GM21526 (cell line): Measurements from ENCODE around the gene HOXC9.

Experiments
- ATAC-seq: cut with Tn5 transposase; IDR thresholded peaks from one replicate; pipeline ENCODE4 v1.9.1; 2021; ENCODE audit warnings: moderate library complexity; ENCODE audit not compliant: unreplicated experiment, low FRiP score

Gene HOXC9

DNA sequence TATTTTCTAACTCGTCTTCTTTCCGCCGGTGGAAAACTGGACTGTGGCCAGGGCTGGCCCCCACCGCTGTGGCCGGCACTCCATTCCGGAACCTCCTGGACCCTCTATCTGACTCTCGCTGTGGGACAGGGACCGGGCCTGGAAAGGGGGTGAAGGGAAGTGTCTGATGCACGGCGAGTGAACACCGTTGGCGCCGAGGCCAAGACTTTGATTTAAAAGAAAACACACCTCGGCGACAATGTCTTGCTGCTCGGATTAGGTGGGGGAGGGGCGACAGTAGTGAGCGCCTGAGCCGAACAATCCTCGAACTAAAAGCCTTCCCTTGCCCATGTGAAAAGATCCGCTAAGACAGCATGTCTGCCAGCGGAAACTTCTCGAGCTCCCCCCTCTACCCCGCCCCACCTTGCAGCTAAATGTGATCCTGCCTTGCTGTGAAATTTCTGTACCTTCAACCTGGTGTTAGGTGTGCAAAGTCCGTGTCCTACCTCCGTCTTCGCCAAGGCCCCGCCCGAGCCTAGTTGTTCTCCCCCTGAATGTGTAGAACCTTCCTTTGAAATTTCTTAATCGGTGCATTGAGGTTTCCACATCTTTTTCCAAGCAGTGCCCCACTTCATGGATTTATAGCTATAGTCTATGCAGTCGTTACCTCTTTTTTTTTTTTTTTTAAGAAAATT is 24.3 kb upstream of the HOXC9 start:
- no peak for ATAC-seq

DNA sequence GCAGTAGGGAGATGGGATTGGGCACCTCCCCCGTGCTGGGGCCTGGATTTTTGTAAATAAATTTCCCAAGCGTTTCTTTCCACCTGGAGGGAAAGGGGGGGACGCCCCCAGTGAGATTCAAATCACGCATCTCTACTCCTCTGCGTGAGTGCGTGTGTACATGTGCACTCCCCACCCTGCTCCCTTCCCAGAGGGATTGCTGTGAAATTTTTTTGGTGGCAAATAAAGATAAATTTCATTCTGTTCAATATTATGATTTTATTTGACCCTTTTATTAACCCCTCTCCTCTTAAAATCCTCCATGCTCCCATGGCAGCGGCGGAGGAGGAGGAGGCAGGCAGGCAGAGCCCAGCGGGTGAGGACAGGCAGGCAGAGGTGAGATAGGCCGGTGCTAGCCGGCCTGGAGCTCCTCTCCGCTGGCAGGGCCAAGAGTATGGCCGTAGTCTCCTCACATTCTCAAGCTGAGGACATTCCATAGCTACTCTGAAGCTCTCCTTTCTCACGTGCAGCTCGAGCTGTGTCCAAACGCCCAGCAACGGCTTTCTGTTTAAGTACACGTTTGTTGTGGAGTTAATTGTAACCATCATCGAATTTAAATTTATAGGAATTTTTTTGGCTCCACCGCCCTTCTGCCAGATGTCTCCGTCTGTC is 23.7 kb upstream of the HOXC9 start:
- ATAC-seq: no peak

DNA sequence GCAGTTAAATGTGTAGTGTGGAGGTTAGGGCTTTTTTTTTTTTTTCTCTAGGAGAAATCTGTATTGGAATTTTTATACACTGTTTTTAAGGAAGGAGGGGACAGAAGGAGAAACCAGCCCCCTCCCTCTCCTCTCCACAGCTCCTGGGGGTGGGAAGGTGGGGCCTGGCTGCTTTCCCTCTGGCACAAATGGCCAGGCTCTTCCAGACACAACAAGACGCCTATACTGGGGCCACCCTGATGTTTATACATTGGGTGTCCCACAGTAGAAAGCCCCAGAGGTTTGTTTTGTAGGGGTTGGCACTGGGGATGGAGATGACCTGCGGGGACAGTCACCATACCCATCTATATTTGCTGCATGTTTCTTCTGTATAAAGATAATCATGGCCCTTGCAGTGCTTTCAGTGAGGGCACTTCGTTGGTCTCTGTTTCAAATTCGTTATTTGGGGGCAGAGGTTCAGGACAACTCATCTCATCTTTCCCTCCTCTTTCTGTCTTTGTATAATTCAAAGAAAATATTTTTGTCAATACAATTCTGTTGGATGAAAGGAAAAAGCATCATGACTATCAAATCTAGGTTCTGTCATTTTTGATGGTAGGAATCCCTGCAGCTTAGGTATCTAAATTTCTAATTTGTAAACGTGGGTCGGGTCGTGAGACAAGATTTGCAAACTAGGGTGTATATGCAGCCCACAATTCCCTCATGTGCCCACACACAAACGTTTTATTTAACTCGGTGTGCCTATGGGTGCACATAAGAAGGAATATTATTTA is 23.0 kb upstream of the HOXC9 start:
- ATAC-seq: no peak

DNA sequence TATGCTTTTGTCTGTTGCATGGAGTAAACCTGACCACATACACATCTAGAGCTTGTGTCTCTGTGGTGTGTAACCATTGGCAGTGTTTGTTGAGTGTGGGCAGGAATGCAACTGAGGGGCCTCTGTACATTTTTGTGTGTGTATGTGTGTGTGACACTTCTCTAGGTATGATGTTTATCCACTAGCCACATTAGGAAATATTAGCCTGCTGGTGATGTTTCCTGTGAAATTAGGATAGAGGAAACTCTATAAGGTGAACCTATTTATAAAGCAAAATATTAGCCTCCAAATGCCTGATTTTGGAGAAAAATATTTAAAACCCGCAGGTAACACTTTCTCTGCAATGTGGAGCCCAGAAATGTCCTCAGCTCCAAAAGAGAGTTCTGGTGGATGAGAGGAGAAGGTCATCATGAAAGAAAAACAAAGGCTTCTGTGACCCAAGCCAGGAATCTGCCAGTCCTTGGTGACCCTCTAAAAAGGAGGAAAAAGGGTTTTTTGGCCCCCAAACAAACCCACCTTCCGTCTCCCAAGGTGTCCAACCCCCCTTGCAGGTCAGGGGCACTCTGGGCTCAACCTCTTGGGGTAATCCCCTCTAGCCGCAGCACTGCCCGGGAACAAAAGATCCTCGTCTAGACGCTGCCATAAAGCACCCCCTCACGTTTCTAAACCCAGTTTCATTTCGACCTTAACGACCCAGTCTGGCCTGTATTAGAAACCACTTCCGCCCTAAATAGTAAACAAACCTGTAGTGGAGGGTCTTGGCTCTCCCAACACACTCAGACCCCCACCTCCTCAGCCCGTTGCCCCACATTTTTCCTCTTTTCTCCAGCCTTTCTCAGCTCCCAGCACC is 22.1 kb upstream of the HOXC9 start:
- no peak for ATAC-seq

- ATAC-seq: no peak
Measured at GRCh38 chr12:53978477-53979356, 21.2 kb upstream of the HOXC9 start.

DNA sequence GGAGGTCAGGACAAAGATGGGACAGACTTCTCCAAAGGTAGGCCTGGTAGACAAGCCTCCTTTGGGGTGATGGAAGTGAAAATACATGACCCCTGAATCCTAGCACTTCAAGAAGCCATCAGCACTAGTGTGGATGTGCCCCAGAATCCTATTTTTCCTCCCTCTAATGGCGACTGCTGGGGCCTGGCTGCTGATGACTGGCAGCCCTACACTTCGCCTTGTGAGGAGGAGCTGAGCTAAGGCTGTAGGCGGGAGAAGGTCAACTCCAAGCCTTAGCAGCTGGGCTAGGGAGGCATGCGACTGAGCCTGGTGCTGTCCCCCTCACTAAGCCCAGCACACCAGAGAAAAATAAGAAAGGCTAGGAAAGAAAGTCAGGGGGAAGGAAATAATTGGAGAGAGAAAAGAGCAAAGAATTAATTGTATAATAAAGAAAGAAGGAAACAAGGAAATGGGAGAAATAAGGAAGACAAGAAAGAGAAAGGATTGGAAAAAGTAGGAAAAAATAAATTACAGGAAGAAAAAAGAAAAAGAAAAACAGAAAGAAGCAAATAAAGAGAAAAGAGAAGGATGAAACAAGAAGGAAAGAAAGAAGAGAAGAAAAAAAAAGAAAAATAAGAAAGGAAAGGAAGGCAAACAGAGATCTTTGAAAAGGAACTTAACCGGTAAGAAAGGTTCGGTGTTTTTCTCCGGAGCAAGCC is 19.7 kb upstream of the HOXC9 start:
- ATAC-seq: no peak

DNA sequence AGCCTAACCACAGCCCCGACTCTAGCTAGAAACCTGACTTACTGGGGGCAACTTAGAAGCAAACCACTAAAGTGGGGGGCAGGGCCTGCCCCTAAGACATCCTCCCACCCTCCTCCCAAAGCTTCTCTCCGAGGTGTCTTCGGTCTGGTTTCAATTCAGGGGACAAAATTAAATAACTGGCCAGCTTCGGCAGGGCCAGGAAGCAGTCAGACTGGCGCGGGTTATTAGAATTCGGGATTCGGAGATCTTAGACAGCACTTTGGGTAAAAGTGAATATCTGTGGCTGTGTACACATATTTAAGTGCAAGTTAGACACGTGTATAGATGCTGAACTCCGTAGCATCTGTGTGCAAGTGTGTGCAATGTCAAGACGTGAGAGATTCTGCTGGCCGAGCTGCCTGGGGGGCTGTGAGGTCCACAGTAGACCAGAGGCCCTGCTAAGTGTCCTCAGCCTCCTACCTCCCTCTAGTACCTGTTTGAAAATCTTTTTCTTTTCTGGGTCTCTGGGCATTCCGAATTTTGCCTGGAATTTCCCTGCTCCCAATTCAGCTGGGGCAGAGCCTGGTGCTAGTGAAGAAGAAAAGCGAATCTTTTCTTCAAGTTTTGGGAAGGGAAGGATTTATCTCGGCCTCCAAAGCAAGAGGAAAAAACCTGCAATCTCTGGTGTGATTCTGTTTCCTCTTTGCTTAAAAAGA is 19.0 kb upstream of the HOXC9 start:
- ATAC-seq: no peak

DNA sequence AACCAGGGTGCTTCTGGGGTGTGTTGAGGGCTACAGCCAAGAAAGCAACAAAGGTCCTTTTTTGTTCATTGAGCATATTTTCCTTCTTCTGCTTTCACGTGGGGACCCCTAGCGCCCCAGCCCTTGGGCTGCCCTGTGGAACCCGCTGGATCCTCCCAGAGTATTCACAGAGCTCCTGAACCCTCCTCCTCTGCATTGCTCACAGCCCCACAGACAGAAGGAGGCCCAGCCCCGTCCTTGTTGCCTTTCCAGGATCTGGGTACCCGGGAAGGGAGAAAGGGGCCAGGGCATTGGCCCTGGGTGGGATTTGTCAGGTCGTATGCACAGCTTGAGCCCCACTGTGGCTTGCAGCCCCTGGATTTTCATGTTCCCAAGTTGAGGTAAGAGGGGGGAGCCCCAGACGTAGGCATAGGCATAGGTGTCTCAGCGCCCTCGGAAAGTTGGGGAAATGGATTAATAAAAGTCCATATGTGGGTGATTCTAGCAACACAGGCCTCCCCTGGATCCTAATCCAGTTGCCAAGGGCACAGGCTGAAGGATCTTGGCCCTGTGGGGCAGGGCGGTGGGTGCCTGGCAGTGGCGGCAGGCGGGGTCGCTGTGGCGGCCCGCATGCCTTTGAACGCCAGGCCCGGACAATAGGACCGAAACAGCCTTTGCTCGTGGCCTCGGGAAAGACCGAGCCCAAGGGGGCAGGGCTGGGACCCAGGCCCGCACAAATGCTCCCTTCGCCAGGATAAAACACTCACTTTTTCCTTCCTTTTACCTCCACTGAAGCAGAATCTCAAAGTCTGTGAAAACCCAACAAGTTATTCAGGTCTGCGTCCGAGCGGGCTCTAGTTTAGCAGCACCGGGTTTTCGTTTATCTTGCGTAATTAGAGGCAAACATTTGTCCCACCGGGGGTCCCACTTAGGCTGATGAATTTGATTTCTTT is 18.1 kb upstream of the HOXC9 start:
- ATAC-seq: no peak

DNA sequence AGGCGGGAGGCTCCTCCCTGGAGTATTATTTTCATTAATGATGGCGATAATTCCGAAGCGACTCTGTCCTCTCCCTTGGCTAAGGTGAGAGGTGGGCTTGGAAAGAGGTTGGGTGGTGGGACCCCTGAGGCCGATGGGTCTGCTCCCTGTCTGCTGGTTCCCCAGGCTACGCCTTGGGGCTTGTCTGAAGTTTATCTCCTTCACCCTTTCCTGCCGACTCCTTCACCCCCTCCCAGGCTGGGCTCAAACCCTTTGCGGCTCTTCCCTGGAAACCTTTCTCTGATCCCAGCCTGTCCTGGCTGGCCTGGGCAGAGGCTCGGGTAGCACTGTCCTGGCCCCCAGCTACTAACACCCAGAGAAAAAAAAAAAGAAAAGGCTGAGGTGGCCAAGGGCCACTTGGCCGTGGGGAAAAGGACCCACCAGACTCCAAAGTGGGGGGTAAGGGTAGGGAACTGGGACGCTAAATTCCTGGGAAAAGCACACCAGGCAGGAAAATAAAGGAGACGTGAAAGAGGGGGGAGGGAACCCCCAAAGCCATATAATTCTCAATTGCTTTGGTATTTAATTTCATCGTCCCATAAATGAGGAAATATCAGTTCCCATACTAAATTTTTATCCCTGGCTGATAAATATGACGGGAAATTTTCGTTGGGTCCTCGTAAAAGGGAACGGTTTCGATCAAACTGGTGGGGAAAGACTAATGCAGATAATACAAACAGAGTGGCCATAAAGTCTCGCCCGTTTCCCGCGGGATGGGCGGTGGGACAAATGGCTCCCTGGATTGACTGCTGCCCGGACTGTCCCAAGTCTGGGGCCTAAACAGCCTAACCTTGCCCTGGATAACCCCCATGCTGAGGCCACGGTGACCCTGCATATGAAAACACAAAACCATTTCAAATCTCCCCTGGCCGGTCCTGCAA is 17.1 kb upstream of the HOXC9 start:
- no peak for ATAC-seq

DNA sequence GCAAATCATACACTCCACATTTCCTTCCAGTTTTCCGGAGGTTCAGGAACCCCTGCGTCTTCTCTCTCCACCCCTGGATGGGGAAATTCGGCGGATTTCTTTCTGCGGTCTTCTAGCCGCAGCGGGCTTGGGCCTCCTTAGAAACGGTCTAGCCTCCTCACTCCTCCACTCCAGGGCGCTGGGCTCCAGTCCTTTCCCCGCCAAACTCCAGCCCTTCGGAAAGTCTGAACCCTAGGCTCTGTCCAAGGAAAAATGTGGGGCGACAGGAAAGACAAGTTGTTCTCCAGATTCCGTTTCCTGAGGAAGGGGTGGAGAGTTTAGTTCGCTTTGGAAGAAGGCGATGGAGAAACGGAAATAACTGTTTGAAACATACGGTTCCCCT is 16.4 kb upstream of the HOXC9 start:
- ATAC-seq: no peak

- ATAC-seq: no peak
Measured at GRCh38 chr12:53983950-53984572, 15.9 kb upstream of the HOXC9 start.

GRCh38 chr12:53984901-53985691 is 14.9 kb upstream of the HOXC9 start, which contains the start of gene HOXC10:
Gene HOXC10, plus strand, starts transcription at chr12:53985146. Its CDS starts 114 bp downstream, at chr12:53985260.
- peak; percentile 61 for ATAC-seq

- no peak for ATAC-seq
Measured at GRCh38 chr12:53985692-53985993, 14.3 kb upstream of the HOXC9 start.

DNA sequence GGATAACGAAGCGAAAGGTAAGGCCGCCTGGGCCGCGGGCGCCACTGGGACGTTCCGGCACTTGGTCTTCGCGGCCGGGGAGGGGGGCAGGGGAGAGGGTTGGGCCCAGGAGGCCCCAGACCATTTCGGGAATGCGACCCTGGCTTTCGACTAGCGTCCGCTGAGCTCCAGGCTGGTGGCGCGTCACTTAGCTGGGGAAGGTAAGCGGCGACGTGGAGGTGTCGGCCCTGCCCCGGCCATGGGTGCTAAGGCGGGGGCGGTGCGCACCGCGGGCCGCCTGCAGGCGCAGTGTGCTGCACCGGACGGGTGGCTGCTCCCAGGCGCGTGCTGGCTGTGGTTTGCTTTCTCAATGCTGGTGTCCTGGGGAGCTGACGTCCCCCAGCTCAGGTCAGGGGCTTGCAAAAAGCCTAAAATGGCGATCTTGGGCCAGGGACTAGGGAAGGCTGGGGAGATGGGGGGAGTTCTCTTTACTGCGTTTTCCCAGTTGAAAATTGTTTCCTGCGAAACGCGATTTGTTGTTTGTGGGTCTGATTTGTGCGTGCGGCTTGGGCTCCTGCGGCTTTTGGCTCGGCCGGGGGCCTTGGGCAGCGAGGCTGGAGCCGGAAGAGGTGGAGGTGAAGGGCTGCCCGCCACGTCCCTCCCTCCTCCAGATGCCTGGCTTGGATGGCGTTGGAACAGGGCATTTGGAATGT is 13.8 kb upstream of the HOXC9 start:
- no peak for ATAC-seq
